Panc1 (cell line): ENCODE data around the gene NPM3. TPM values are rescaled to one million over a fixed set of nuclear protein-coding genes. Genes with fewer than 3 reads are reported as not detected.

ENCODE experiments used
- ATAC-seq: fragments of 200-7000 bp; cut with Tn5 transposase; 2 replicates; pipeline ENCODE4 v1.9.1; 2020; ENCODE audit warnings: mild to moderate bottlenecking, moderate library complexity
- BruUV-seq: library from RNA; stranded (reverse); fragments of 400-500 nt; replicated peaks from 2 replicates; lab custom pipeline; 2021; lab: Mats Ljungman, UMichigan
- CTCF ChIA-PET: fragments of 300-600 bp; sonication (Branson Sonifier 250); formaldehyde crosslinking; loops from one replicate; lab custom pipeline; 2022; ENCODE audit warnings: antibody characterized with exemption; lab: Charles Lee
- POLR2A ChIA-PET: fragments of 300-600 bp; sonication (Branson Sonifier 250); formaldehyde crosslinking; loops from one replicate; lab custom pipeline; 2022; ENCODE audit warnings: antibody characterized with exemption; lab: Charles Lee
- DNase-seq: peaks from one replicate; pipeline ENCODE4 v3.0.0-alpha.2; 2010; ENCODE audit warnings: low read depth, low spot score
- H3K27ac ChIP-seq: 2 replicates; pipeline ENCODE4 v1.5.1; 2011; ENCODE audit warnings: mild to moderate bottlenecking, low read length, inconsistent platforms
- H3K27me3 ChIP-seq: fragments of 200-500 bp; sonication (Bioruptor generic); 2 replicates; pipeline ENCODE4 v1.6.0; 2014; ENCODE audit warnings: low read length, inconsistent platforms; ENCODE audit not compliant: control insufficient read depth, insufficient read depth
- H3K36me3 ChIP-seq: fragments of 200-500 bp; sonication (Bioruptor generic); 2 replicates; pipeline ENCODE4 v1.5.1; 2014; ENCODE audit warnings: inconsistent platforms, mild to moderate bottlenecking, low read length, moderate library complexity; ENCODE audit not compliant: control insufficient read depth, insufficient read depth
- H3K4me1 ChIP-seq: 2 replicates; pipeline ENCODE4 v1.5.1; 2011; ENCODE audit warnings: inconsistent platforms, mild to moderate bottlenecking, low read length, moderate library complexity; ENCODE audit not compliant: control insufficient read depth, insufficient read depth
- H3K4me3 ChIP-seq, 2 experiments: 2 replicates each; pipeline ENCODE4 v1.5.1; 2011 to 2012; ENCODE audit warnings: low read depth in 2 of 2, low read length in 2 of 2, mild to moderate bottlenecking in 2 of 2, inconsistent platforms in 1 of 2, moderate library complexity in 1 of 2
- H3K9me3 ChIP-seq: fragments of 200-500 bp; sonication (Bioruptor generic); 2 replicates; pipeline ENCODE4 v1.5.1; 2014; ENCODE audit warnings: low read depth, mild to moderate bottlenecking, inconsistent platforms, low read length, moderate library complexity; ENCODE audit not compliant: control insufficient read depth, insufficient read depth
- CTCF ChIP-seq: fragments of 450-650 bp; IDR thresholded peaks from 2 replicates; pipeline ENCODE4 v1.5.1; 2017; ENCODE audit warnings: mild to moderate bottlenecking
- POLR2AphosphoS5 ChIP-seq: IDR thresholded peaks from 2 replicates; pipeline ENCODE4 v1.6.1; 2012; ENCODE audit warnings: mild to moderate bottlenecking, low read depth, low read length, moderate library complexity
- REST ChIP-seq, 2 experiments: IDR thresholded peaks; 2 replicates each; pipeline ENCODE4 v1.6.1; 2011 to 2012; ENCODE audit warnings: low read depth in 2 of 2, control low read depth in 1 of 2, low read length in 1 of 2, mild to moderate bottlenecking in 1 of 2, moderate library complexity in 1 of 2; ENCODE audit not compliant: insufficient read depth in 1 of 2
- SIN3A ChIP-seq: IDR thresholded peaks from 2 replicates; pipeline ENCODE4 v1.6.1; 2012; ENCODE audit warnings: low read depth, mild to moderate bottlenecking, low read length, moderate library complexity, borderline replicate concordance; ENCODE audit not compliant: insufficient read depth
- TCF7L2 ChIP-seq: IDR thresholded peaks from 2 replicates; pipeline ENCODE4 v1.6.1; 2011; ENCODE audit warnings: mild to moderate bottlenecking, low read depth, low read length, inconsistent platforms
- in situ Hi-C: cut with HindIII; loops from 2 replicates; pipeline ENCODE4 v1.10.0; 2016; ENCODE audit warnings: low sequenced_read_pairs, low pct_unique_long_range_greater_than_20kb
- intact Hi-C: fragments of 100-400 bp; cut with micrococcal nuclease; formaldehyde crosslinking; loops from one replicate; pipeline ENCODE4 v1.10.0; 2022; ENCODE audit not compliant: unreplicated experiment
- total RNA-seq: library from RNA; stranded (reverse); gene quantifications from one replicate; pipeline ENCODE4 v1.2.1, GENCODE V29; 2021; ENCODE audit not compliant: unreplicated experiment

NPM3 gene
- total RNA-seq, 1 experiment from 2014 or later, result 109 TPM

- Histone ChIP-seq H3K36me3 (peaks cover 64% of the 10 kb centered on the region), H3K27me3 (no peaks in the 10 kb centered on the region), H3K9me3 (no peaks in the 10 kb centered on the region), H3K4me1 (no peaks in the 10 kb centered on the region), H3K4me3 (no peak overlapping the region), H3K27ac (no peak overlapping the region)
- in situ Hi-C loops, result no loop called here
- intact Hi-C loops, result no loop called here
- no peak for DNase-seq
- POLR2A ChIA-PET, result no interaction called here
- no peak for ATAC-seq
- BruUV-seq, result TSS peak; percentile 25
- CTCF ChIA-PET, result interaction anchor here (0.9 kb wide), 1 partner anchor 16 kb away, joined by 4 read pairs; no protein-coding TSS in a partner anchor
- no peak for TF ChIP-seq SIN3A
- TF ChIP-seq REST (IDR thresholded peaks at IDR 0.05; ENCODE audit: insufficient read depth in 1 of 2, low read depth in 2 of 2, low read length in 1 of 2), result no peak
- TF ChIP-seq TCF7L2, result no peak
- no peak for TF ChIP-seq CTCF
- TF ChIP-seq POLR2AphosphoS5, result no peak
Measured at GRCh38 chr10:101797403-101798059, 14.3 kb upstream of the NPM3 start.

- Histone ChIP-seq H3K4me1 (no peaks in the 10 kb centered on the region), H3K27ac (no peak overlapping the region), H3K9me3 (no peaks in the 10 kb centered on the region), H3K4me3 (no peak overlapping the region), H3K27me3 (no peaks in the 10 kb centered on the region), H3K36me3 (peaks cover 61% of the 10 kb centered on the region)
- intact Hi-C loops (no loop called here), in situ Hi-C loops (no loop called here)
- DNase-seq, result no peak
- ChIA-PET CTCF (interaction anchor here (1.0 kb wide), 1 partner anchor 12 kb away, joined by 5 read pairs; no protein-coding TSS in a partner anchor), POLR2A (no interaction called here)
- no TSS peak for BruUV-seq
- ATAC-seq, result no peak
- TF ChIP-seq CTCF (no peak), TCF7L2 (no peak), REST (IDR thresholded peaks at IDR 0.05; ENCODE audit: insufficient read depth in 1 of 2, low read depth in 2 of 2, low read length in 1 of 2) (no peak)
Measured at GRCh38 chr10:101793526-101793925, 10.3 kb upstream of the NPM3 start.
